Measurements from ENCODE around the gene CMIP.
A peak's percentile ranks its signal among the peaks of the same experiment; 100 is the strongest.

The CMIP gene

GRCh38 chr16:81532491-81533174 is 88.0 kb downstream of the CMIP start:
- H3K27ac Mint-ChIP-seq, result peak overlapping the region; percentile 27 to 70 (median 70)

DNA sequence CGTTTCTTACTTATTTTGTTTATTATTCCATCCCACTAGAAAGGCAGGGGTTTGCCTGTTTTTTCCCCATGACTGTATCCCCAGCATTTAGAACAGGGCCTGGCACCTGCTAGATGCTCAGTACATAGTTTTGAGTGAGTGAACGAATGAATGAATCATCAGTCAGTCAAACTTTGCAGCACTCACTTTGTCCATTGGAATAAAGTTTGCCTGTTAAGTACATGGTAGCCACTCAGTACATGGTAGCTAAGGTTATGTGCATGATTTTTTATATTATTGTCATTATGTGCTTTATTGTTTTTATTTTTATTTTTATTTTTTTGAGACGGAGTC is 88.5 kb downstream of the CMIP start:
- H3K27ac Mint-ChIP-seq, result peak overlapping the region; percentile 27 to 70 (median 70)
- no peak overlapping the region for H3K4me3 Mint-ChIP-seq
- H3K9me3 Mint-ChIP-seq, result peaks cover 9% of the 10 kb centered on the region
- H3K4me1 Mint-ChIP-seq, result peaks cover 60% of the 10 kb centered on the region
- peaks cover 37% of the 10 kb centered on the region for H3K36me3 Mint-ChIP-seq (ENCODE audit: low read depth)
- TF ChIP-seq, protein P1, sequence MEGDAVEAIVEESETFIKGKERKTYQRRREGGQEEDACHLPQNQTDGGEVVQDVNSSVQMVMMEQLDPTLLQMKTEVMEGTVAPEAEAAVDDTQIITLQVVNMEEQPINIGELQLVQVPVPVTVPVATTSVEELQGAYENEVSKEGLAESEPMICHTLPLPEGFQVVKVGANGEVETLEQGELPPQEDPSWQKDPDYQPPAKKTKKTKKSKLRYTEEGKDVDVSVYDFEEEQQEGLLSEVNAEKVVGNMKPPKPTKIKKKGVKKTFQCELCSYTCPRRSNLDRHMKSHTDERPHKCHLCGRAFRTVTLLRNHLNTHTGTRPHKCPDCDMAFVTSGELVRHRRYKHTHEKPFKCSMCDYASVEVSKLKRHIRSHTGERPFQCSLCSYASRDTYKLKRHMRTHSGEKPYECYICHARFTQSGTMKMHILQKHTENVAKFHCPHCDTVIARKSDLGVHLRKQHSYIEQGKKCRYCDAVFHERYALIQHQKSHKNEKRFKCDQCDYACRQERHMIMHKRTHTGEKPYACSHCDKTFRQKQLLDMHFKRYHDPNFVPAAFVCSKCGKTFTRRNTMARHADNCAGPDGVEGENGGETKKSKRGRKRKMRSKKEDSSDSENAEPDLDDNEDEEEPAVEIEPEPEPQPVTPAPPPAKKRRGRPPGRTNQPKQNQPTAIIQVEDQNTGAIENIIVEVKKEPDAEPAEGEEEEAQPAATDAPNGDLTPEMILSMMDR (IDR thresholded peaks at IDR 0.05; ENCODE audit: unreplicated experiment in 3 of 3), result no peak
- H3K27me3 Mint-ChIP-seq (ENCODE audit: low read depth), result no peaks in the 10 kb centered on the region

More at GRCh38 chr16:81532491-81533174, 88.0 kb downstream of the CMIP start:
- Mint-ChIP-seq H3K36me3 (ENCODE audit: low read depth) (peaks cover 37% of the 10 kb centered on the region), H3K9me3 (peaks cover 9% of the 10 kb centered on the region), H3K27me3 (ENCODE audit: low read depth) (no peaks in the 10 kb centered on the region), H3K4me1 (peaks cover 56% of the 10 kb centered on the region), H3K4me3 (no peak overlapping the region)
- TF ChIP-seq, protein P1 (IDR thresholded peaks at IDR 0.05; ENCODE audit: unreplicated experiment in 3 of 3), result no peak

DNA sequence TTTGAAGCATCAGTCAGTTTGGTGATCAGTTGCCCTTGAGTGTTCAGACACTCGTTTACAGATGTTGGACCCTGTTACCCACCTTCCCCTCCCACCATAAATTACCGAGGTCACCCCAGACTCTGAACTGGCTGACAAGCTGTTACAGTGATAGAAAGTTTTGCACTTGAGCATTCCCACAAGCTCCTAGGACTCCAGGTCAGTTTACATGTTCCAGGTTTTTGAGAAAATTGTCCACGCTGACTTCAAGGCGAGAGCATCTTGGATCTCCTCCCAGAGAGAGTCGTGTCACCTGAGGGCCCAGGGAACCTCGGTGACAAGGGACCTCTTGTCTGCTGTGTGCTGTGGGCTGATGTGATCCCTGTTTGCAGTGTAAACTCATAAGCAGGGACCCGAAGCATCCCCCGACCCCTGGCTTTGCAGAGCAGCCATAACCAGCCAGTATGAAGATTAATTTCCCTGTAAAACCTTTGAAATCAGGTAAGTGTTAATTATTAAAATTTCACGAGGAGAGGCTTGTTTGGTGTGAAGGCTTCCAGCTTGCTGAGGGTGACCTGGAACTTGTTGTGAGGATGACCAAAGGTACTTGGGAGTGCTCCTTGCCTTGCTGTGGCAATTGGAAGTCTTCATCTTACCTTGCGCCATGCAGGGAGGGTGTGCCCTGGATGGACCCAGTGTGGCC is 91.2 kb downstream of the CMIP start:
- H3K27me3 Mint-ChIP-seq (ENCODE audit: low read depth), result no peaks in the 10 kb centered on the region
- no peak overlapping the region for H3K4me3 Mint-ChIP-seq
- H3K4me1 Mint-ChIP-seq, result peaks cover 74% of the 10 kb centered on the region
- peaks cover under 1% of the 10 kb centered on the region for H3K9me3 Mint-ChIP-seq
- H3K36me3 Mint-ChIP-seq (ENCODE audit: low read depth), result peaks cover 15% of the 10 kb centered on the region
- H3K27ac Mint-ChIP-seq, result peak overlapping the region; percentile 1 to 76 (median 55)
- TF ChIP-seq, protein P1 (IDR thresholded peaks at IDR 0.05; ENCODE audit: unreplicated experiment in 3 of 3), result no peak

DNA sequence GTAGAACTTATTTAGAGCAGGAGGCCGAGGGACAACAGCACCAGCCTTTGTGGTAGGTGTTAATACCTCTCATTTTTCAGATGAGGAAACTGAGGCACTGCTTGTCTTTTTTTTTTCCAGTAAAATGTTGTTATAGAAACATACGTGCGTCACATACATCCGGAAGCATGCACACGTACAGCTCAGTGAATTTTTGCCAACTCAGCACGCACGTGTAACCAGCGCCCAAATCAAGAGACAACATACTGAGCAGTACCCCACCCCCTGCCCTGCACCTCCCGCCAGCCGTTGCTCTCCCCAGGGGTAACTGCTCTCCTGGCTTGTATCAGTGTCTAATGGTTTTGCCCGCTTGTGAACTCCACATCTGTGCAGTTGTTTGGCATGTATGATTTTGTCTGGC is 92.0 kb downstream of the CMIP start:
- Mint-ChIP-seq H3K27ac (peak overlapping the region in 2 of 3 experiments; percentile 48 to 55), H3K27me3 (ENCODE audit: low read depth) (no peaks in the 10 kb centered on the region), H3K4me1 (peaks cover 75% of the 10 kb centered on the region), H3K36me3 (ENCODE audit: low read depth) (peaks cover 11% of the 10 kb centered on the region), H3K9me3 (no peaks in the 10 kb centered on the region), H3K4me3 (no peak overlapping the region)
- TF ChIP-seq, protein P1 (IDR thresholded peaks at IDR 0.05; ENCODE audit: unreplicated experiment in 3 of 3), result no peak

DNA sequence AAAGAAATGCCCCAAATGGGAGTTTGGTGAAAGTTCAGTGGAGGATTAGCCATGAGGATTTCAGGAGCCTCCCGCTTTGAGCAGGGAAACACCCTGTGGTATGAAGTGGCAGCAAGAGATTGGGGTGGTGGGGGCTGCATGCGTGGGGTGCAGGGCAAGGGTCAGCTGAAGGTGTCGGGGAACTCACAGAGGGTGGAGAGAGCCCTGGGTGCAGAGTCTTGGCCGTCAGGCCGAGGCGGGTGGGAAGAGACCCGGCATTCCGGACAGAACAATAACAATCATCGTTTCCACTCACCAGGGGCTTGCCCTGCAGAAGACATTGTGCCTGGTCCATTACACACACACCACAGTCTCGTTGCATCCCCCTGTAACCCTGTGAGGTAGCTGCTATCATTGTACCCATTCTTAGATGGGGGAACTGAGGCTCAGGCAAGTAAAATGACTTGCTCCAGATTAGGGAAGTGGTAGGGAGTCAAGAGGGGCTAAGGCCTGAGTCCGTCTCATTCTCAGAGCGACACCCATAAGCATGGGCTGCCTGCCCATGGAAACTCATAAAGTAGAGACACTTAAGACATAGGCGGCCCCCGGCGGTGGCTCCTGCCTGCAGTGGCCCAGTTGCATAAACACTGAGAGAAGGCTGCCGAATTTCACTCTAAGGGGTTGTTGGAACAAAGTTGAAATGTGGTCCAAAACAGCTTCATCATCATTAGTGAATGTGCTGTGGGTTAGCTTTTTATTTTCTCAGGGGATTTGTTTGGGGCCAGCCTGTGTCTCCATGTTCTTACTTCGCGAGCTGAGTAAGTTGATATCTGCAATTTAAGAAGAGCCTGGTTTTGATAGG is 93.3 kb downstream of the CMIP start:
- peak overlapping the region in 2 of 3 experiments; percentile 9 to 40 for H3K4me3 Mint-ChIP-seq
- peak overlapping the region; percentile 73 to 80 (median 73) for H3K27ac Mint-ChIP-seq
- H3K4me1 Mint-ChIP-seq, result peaks cover 77% of the 10 kb centered on the region
- H3K27me3 Mint-ChIP-seq (ENCODE audit: low read depth), result no peaks in the 10 kb centered on the region
- H3K36me3 Mint-ChIP-seq (ENCODE audit: low read depth), result peaks cover 7% of the 10 kb centered on the region
- TF ChIP-seq, protein P1 (IDR thresholded peaks at IDR 0.05; ENCODE audit: unreplicated experiment in 3 of 3), result no peak
- no peaks in the 10 kb centered on the region for H3K9me3 Mint-ChIP-seq
